Liver (tissue), 3 donors: Measurements from ENCODE around the gene LONRF2.

Experiments
- EGR1 ChIP-seq, 2 donors: IDR thresholded peaks; 2 replicates each; pipeline ENCODE4 v1.6.1; 2016 to 2018; ENCODE audit warnings: antibody characterized with exemption in 2 of 2, low read depth in 2 of 2
- GABPA ChIP-seq, 2 donors: IDR thresholded peaks in 1 of 2; conservative IDR thresholded peaks in 1 of 2; 2 replicates each; pipeline ENCODE4 v1.6.1; 2016; ENCODE audit warnings: antibody characterized with exemption in 2 of 2, mild to moderate bottlenecking in 1 of 2, moderate library complexity in 1 of 2
- HNF4A ChIP-seq, 2 donors: conservative IDR thresholded peaks; 2 replicates each; pipeline ENCODE4 v1.6.1; 2016; ENCODE audit warnings: antibody characterized with exemption in 2 of 2, mild to moderate bottlenecking in 2 of 2
- JUND ChIP-seq, 2 donors: IDR thresholded peaks; 2 replicates each; pipeline ENCODE4 v1.6.1; 2016; ENCODE audit warnings: antibody characterized with exemption in 2 of 2
- RAD21 ChIP-seq, 2 donors: IDR thresholded peaks; 2 replicates each; pipeline ENCODE4 v1.6.1; 2016; ENCODE audit warnings: antibody characterized with exemption in 2 of 2, mild to moderate bottlenecking in 2 of 2
- RXRA ChIP-seq, 2 donors: IDR thresholded peaks; 2 replicates each; pipeline ENCODE4 v1.6.1; 2017 to 2018; ENCODE audit warnings: antibody characterized with exemption in 2 of 2, mild to moderate bottlenecking in 1 of 2
- SP1 ChIP-seq: IDR thresholded peaks from 2 replicates; pipeline ENCODE4 v1.6.1; 2018; ENCODE audit warnings: antibody characterized with exemption, mild to moderate bottlenecking
- TAF1 ChIP-seq: conservative IDR thresholded peaks from 2 replicates; pipeline ENCODE4 v1.6.1; 2016; ENCODE audit warnings: antibody characterized with exemption, mild to moderate bottlenecking
- YY1 ChIP-seq: IDR thresholded peaks from 2 replicates; pipeline ENCODE4 v1.6.1; 2016; ENCODE audit warnings: antibody characterized with exemption, mild to moderate bottlenecking
- TF ChIP-seq, protein P1 (sequence below): IDR thresholded peaks from 2 replicates; pipeline ENCODE4 v1.6.1; 2016; ENCODE audit warnings: antibody characterized with exemption
- TF ChIP-seq, protein P2 (sequence below): fragments of 150-350 bp; IDR thresholded peaks from 2 replicates; pipeline ENCODE4 v1.5.1; 2017; ENCODE audit warnings: improper control_type of control experiment, low read depth, low read length; ENCODE audit not compliant: missing input control
- TF ChIP-seq, protein P3 (sequence below): IDR thresholded peaks from 2 replicates; pipeline ENCODE4 v1.6.1; 2016; ENCODE audit warnings: antibody characterized with exemption
- TF ChIP-seq, protein P4 (sequence below): IDR thresholded peaks from 2 replicates; pipeline ENCODE4 v1.6.1; 2016; ENCODE audit warnings: antibody characterized with exemption, mild to moderate bottlenecking
- donor health status: healthy.
- donor health status: healthy.

DNA sequence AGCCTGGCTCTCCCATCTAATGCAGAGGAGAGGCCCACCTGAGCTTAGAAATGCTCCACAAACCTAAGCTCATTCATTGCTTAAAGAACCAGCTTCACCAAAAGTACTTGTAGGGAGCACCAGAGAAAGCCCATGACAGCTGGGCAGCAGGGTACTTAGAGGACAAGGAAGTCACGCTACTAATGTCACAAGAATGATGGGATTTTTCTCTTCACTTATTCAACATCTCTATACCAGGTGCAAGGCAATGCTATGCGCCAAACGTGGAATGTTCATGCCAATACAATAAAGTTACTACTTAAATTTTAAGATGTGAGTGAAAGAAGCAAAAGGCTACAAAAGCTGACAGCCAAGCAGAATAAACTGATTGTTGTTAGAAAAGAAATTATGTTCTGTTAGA lies 36.0 kb downstream of the LONRF2 start:
- TF ChIP-seq, protein P1, sequence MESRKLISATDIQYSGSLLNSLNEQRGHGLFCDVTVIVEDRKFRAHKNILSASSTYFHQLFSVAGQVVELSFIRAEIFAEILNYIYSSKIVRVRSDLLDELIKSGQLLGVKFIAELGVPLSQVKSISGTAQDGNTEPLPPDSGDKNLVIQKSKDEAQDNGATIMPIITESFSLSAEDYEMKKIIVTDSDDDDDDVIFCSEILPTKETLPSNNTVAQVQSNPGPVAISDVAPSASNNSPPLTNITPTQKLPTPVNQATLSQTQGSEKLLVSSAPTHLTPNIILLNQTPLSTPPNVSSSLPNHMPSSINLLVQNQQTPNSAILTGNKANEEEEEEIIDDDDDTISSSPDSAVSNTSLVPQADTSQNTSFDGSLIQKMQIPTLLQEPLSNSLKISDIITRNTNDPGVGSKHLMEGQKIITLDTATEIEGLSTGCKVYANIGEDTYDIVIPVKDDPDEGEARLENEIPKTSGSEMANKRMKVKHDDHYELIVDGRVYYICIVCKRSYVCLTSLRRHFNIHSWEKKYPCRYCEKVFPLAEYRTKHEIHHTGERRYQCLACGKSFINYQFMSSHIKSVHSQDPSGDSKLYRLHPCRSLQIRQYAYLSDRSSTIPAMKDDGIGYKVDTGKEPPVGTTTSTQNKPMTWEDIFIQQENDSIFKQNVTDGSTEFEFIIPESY = no peak
- TF ChIP-seq, protein P2, sequence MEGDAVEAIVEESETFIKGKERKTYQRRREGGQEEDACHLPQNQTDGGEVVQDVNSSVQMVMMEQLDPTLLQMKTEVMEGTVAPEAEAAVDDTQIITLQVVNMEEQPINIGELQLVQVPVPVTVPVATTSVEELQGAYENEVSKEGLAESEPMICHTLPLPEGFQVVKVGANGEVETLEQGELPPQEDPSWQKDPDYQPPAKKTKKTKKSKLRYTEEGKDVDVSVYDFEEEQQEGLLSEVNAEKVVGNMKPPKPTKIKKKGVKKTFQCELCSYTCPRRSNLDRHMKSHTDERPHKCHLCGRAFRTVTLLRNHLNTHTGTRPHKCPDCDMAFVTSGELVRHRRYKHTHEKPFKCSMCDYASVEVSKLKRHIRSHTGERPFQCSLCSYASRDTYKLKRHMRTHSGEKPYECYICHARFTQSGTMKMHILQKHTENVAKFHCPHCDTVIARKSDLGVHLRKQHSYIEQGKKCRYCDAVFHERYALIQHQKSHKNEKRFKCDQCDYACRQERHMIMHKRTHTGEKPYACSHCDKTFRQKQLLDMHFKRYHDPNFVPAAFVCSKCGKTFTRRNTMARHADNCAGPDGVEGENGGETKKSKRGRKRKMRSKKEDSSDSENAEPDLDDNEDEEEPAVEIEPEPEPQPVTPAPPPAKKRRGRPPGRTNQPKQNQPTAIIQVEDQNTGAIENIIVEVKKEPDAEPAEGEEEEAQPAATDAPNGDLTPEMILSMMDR = no peak
- TF ChIP-seq SP1 (no peak), RAD21 (IDR thresholded peaks at IDR 0.05) (no peak), EGR1 (IDR thresholded peaks at IDR 0.05; ENCODE audit: low read depth in 2 of 2) (no peak), RXRA (IDR thresholded peaks at IDR 0.05) (no peak), YY1 (no peak), HNF4A (conservative IDR thresholded peaks at IDR 0.05) (no peak), TAF1 (no peak), JUND (IDR thresholded peaks at IDR 0.05) (no peak), GABPA (IDR thresholded peaks at IDR 0.05 in 1 of 2, conservative IDR thresholded peaks at IDR 0.05 in 1 of 2) (no peak)
- TF ChIP-seq, protein P3, sequence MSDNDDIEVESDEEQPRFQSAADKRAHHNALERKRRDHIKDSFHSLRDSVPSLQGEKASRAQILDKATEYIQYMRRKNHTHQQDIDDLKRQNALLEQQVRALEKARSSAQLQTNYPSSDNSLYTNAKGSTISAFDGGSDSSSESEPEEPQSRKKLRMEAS = no peak
- TF ChIP-seq, protein P4, sequence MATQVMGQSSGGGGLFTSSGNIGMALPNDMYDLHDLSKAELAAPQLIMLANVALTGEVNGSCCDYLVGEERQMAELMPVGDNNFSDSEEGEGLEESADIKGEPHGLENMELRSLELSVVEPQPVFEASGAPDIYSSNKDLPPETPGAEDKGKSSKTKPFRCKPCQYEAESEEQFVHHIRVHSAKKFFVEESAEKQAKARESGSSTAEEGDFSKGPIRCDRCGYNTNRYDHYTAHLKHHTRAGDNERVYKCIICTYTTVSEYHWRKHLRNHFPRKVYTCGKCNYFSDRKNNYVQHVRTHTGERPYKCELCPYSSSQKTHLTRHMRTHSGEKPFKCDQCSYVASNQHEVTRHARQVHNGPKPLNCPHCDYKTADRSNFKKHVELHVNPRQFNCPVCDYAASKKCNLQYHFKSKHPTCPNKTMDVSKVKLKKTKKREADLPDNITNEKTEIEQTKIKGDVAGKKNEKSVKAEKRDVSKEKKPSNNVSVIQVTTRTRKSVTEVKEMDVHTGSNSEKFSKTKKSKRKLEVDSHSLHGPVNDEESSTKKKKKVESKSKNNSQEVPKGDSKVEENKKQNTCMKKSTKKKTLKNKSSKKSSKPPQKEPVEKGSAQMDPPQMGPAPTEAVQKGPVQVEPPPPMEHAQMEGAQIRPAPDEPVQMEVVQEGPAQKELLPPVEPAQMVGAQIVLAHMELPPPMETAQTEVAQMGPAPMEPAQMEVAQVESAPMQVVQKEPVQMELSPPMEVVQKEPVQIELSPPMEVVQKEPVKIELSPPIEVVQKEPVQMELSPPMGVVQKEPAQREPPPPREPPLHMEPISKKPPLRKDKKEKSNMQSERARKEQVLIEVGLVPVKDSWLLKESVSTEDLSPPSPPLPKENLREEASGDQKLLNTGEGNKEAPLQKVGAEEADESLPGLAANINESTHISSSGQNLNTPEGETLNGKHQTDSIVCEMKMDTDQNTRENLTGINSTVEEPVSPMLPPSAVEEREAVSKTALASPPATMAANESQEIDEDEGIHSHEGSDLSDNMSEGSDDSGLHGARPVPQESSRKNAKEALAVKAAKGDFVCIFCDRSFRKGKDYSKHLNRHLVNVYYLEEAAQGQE = no peak
